ENCODE results near the gene RBM15B. TPM values are rescaled to one million over a fixed set of nuclear protein-coding genes. Genes with fewer than 3 reads are reported as not detected.

Gene RBM15B
- total RNA-seq, 1 experiment from 2014 or later: 55.6 TPM

- POLR2A ChIA-PET: interaction anchor here (0.6 kb wide), 1 partner anchor 99 kb away, joined by 6 read pairs; no protein-coding TSS in a partner anchor
- H3K9me3 Mint-ChIP-seq: no peaks in the 10 kb centered on the region
- DNase-seq (ENCODE audit: low spot score) (no peak), ATAC-seq (no peak)
- H3K4me1 Mint-ChIP-seq: peaks cover 15% of the 10 kb centered on the region
- no peak overlapping the region for H3K4me3 Mint-ChIP-seq
- peaks cover 50% of the 10 kb centered on the region for H3K36me3 Mint-ChIP-seq
- CTCF ChIA-PET: interaction anchor here (1.3 to 1.6 kb wide), 2 partner anchors 9 to 36 kb away, joined by 4 read pairs; no protein-coding TSS in a partner anchor
- TF ChIP-seq KAT7 (CRISPR knock-in tag; IDR thresholded peaks at IDR 0.05; ENCODE audit: borderline replicate concordance): no peak
- no peak for TF ChIP-seq ZNF219 (CRISPR knock-in tag; IDR thresholded peaks at IDR 0.05; ENCODE audit: borderline replicate concordance)
- TF ChIP-seq ZNF281 (CRISPR knock-in tag; IDR thresholded peaks at IDR 0.05): no peak
- TF ChIP-seq ZNF512 (CRISPR knock-in tag; IDR thresholded peaks at IDR 0.05; ENCODE audit: borderline replicate concordance): no peak
- no peak for TF ChIP-seq ZNF138 (CRISPR knock-in tag; conservative IDR thresholded peaks at IDR 0.05)
- TF ChIP-seq SMAD4 (CRISPR knock-in tag; IDR thresholded peaks at IDR 0.05): no peak
- H3K27ac Mint-ChIP-seq: peak overlapping the region; percentile 81
- H3K27me3 Mint-ChIP-seq (ENCODE audit: low read depth): no peaks in the 10 kb centered on the region
Observed at GRCh38 chr3:51398595-51399310, 7.7 kb downstream of the RBM15B start.

DNA sequence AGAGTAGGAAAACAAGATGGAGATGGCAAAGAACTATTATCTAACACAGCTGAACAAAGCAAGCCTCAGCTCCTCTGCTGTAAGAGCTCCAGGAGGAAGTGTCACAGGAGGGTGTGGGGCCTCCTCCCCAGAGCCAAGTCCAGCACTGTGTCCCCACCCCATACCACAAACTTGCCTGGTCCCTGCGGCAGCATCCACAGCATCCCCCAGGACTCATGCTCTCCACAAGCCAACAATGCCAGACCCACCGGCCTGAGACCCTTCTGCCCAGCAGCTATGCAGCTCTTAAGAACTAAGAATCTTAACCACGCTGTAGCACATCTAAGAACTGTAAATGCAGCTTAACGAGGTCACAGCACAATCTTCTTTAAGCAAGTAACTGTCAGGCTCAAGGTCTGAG is 9.1 kb downstream of the RBM15B start:
- H3K4me3 Mint-ChIP-seq: no peak overlapping the region
- H3K36me3 Mint-ChIP-seq: peaks cover 36% of the 10 kb centered on the region
- ATAC-seq: no peak
- H3K27me3 Mint-ChIP-seq (ENCODE audit: low read depth): no peaks in the 10 kb centered on the region
- no peak for TF ChIP-seq AR (CRISPR knock-in tag; IDR thresholded peaks at IDR 0.05)
- no peak for TF ChIP-seq USF1 (CRISPR knock-in tag; IDR thresholded peaks at IDR 0.05)
- no peak for TF ChIP-seq SP1 (CRISPR knock-in tag; conservative IDR thresholded peaks at IDR 0.05)
- TF ChIP-seq EMX1 (CRISPR knock-in tag; IDR thresholded peaks at IDR 0.05): no peak
- no peak for TF ChIP-seq ZBTB21 (CRISPR knock-in tag; IDR thresholded peaks at IDR 0.05; ENCODE audit: borderline replicate concordance)
- POLR2A ChIA-PET: no interaction called here
- CTCF ChIA-PET: no interaction called here
- H3K4me1 Mint-ChIP-seq: peaks cover 3% of the 10 kb centered on the region; the same call in 1 of the 2 replicates
- no peaks in the 10 kb centered on the region for H3K9me3 Mint-ChIP-seq
- no peak overlapping the region for H3K27ac Mint-ChIP-seq
- DNase-seq (ENCODE audit: low spot score): no peak

- no peak overlapping the region for H3K4me3 Mint-ChIP-seq
- no peak for ATAC-seq
- ChIA-PET CTCF (no interaction called here), POLR2A (no interaction called here)
- H3K27me3 Mint-ChIP-seq (ENCODE audit: low read depth): no peaks in the 10 kb centered on the region
- no peaks in the 10 kb centered on the region for H3K9me3 Mint-ChIP-seq
- no peak for DNase-seq (ENCODE audit: low spot score)
- no peak overlapping the region for H3K27ac Mint-ChIP-seq
- H3K4me1 Mint-ChIP-seq: 0 out of 2 replicates have a peak, but pooled peaks cover 2% of the 10 kb centered on the region
- TF ChIP-seq TEAD1 (CRISPR knock-in tag; IDR thresholded peaks at IDR 0.05) (no peak), ZNF232 (CRISPR knock-in tag; IDR thresholded peaks at IDR 0.05) (no peak), MXD4 (CRISPR knock-in tag; IDR thresholded peaks at IDR 0.05; ENCODE audit: borderline replicate concordance) (no peak), ELF4 (CRISPR knock-in tag; IDR thresholded peaks at IDR 0.05; ENCODE audit: low read depth) (no peak)
- TF ChIP-seq, protein P1, sequence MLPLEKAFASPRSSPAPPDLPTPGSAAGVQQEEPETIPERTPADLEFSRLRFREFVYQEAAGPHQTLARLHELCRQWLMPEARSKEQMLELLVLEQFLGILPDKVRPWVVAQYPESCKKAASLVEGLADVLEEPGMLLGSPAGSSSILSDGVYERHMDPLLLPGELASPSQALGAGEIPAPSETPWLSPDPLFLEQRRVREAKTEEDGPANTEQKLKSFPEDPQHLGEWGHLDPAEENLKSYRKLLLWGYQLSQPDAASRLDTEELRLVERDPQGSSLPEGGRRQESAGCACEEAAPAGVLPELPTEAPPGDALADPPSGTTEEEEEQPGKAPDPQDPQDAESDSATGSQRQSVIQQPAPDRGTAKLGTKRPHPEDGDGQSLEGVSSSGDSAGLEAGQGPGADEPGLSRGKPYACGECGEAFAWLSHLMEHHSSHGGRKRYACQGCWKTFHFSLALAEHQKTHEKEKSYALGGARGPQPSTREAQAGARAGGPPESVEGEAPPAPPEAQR (CRISPR knock-in tag; IDR thresholded peaks at IDR 0.05): no peak
- peaks cover 29% of the 10 kb centered on the region for H3K36me3 Mint-ChIP-seq
Observed at GRCh38 chr3:51401735-51402134, 10.7 kb downstream of the RBM15B start.

Data from WTC11 (cell line).